AG04449 (cell line): ENCODE results near the gene TMCO6.
"Not testable (repeated sequence)": the region's sequence is repeated elsewhere in the genome, so short reads cannot be mapped to it uniquely, and the experiment has no call there.

Experiments
- CTCF ChIA-PET: fragments of 350-600 bp; formaldehyde crosslinking; extraction: SDS; loops from one replicate; lab custom pipeline; 2021; ENCODE audit warnings: antibody characterized with exemption; lab: Yijun Ruan, JAX
- POLR2A ChIA-PET: fragments of 400-600, 350-600 bp; formaldehyde crosslinking; extraction: SDS; loops from one replicate; lab custom pipeline; 2020; ENCODE audit warnings: antibody characterized with exemption, inconsistent platforms; lab: Yijun Ruan, JAX
- DNase-seq: peaks from one replicate; pipeline ENCODE4 v3.0.0-alpha.2; 2010; ENCODE audit warnings: low read depth, low spot score
- H3K4me3 ChIP-seq: 2 replicates; pipeline ENCODE4 v1.5.1; 2011; ENCODE audit warnings: low read depth, mild to moderate bottlenecking, control low read depth, low read length
- TF ChIP-seq, protein P1 (sequence below): IDR thresholded peaks from one replicate; pipeline ENCODE4 v1.5.1; 2011; ENCODE audit warnings: mild to moderate bottlenecking, moderate library complexity, low read length, control low read depth, inconsistent platforms; ENCODE audit not compliant: insufficient read depth; ENCODE audit errors: missing control alignments

The TMCO6 gene

DNA sequence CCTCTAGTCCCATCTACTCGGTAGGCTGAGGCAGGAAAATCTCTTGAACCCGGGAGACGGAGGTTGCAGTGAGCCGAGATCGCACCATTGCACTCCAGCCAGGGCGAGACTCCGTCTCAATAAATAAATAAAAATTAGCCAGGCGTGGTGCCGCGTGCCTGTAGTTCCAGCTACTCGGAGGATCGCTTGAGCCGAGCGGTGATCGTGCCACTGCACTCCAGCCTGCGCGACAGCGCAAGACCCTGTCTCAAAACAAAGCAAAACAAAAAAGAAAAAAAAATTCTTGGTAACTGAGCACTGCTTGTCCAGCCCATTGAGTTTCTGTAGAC is 24.7 kb downstream of the TMCO6 start:
- TF ChIP-seq, protein P1, sequence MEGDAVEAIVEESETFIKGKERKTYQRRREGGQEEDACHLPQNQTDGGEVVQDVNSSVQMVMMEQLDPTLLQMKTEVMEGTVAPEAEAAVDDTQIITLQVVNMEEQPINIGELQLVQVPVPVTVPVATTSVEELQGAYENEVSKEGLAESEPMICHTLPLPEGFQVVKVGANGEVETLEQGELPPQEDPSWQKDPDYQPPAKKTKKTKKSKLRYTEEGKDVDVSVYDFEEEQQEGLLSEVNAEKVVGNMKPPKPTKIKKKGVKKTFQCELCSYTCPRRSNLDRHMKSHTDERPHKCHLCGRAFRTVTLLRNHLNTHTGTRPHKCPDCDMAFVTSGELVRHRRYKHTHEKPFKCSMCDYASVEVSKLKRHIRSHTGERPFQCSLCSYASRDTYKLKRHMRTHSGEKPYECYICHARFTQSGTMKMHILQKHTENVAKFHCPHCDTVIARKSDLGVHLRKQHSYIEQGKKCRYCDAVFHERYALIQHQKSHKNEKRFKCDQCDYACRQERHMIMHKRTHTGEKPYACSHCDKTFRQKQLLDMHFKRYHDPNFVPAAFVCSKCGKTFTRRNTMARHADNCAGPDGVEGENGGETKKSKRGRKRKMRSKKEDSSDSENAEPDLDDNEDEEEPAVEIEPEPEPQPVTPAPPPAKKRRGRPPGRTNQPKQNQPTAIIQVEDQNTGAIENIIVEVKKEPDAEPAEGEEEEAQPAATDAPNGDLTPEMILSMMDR: no peak
- ChIA-PET CTCF (interaction anchor here (1.8 kb wide), 1 partner anchor 16 kb away, joined by 4 read pairs; the partner anchor contains the start of genes IK and NDUFA2), POLR2A (interaction anchor here (0.5 to 3.5 kb wide), 7 partner anchors 17 to 117 kb away, joined by 3 to 18 read pairs (median 5); partner anchors contain the start of genes APBB3, EIF4EBP3, IK and NDUFA2)
- peak overlapping the region; percentile 96 for H3K4me3 ChIP-seq
- DNase-seq: no peak

DNA sequence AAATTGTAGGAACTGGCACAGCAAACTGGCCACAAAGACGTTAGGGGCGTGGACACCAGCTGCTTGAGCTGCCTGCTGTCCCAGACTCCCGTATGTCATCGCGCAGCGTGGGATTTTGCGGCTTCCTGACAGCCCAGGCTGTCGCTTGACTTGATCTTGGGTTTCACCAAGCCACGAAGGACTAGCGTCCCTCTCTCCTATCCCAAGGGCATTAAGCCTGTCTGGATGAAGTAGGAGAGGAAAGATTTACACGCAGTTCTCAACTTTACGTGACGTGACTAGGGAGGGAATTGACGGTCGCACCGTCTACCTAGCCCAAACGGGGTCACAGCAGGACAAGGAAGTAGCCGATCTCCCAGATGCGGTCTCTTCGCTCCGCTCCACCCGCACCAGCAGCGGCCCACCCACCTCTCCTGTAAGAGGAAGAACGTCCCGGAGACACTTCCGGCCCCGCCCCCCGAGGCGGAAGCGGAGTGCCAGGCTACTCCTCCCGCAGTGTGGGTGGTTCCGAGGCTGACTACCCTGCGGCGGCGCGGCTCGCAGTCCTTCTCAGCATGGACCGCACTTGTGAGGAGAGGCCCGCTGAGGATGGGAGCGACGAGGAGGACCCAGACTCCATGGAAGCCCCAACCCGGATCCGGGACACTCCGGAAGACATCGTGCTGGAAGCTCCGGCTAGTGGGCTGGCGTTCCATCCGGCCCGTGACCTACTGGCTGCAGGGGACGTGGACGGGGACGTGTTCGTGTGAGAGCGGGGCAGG is 25.3 kb downstream of the TMCO6 start, which contains the start of gene WDR55:
Gene WDR55 (plus strand): TSS at position 546 of the 761 bp plus-strand sequence. CDS start 9 bp downstream, at position 555.
- TF ChIP-seq, protein P1: no peak
- peak; percentile 37 for DNase-seq
- POLR2A ChIA-PET: interaction anchor here (0.5 to 3.5 kb wide), 10 partner anchors 17 to 117 kb away, joined by 3 to 18 read pairs (median 4); partner anchors contain the start of genes APBB3, EIF4EBP3, HARS1 and HARS2
- H3K4me3 ChIP-seq: peak within 1 kb of the TSS; percentile 96
- CTCF ChIA-PET: interaction anchor here (3.7 kb wide), 1 partner anchor 291 kb away, joined by 11 read pairs; no protein-coding TSS in a partner anchor

DNA sequence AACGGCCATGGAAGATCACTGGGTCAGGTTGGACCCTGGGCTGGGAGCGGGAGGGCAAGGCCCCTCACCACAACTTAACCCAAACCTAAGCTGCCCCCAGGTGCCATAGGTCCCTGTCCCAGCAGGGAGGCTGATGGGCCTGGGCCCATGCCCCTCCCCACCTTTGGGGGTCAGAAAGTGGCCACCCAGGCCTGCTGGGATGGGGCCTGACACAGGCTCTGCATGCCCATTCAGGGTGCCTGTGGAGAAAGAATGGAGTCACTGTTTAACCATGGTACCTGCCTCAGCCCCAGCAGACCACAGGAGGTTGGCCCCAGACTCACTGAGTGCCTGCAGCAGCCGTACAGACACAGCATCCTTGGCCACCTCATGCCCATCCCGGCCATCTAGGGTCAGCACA is 31.8 kb downstream of the TMCO6 start:
- POLR2A ChIA-PET, H3K4me3 ChIP-seq, DNase-seq: not testable (repeated sequence)
- CTCF ChIA-PET: interaction anchor here (1.0 kb wide), 1 partner anchor 11 kb away, joined by 3 read pairs; no protein-coding TSS in a partner anchor

DNA sequence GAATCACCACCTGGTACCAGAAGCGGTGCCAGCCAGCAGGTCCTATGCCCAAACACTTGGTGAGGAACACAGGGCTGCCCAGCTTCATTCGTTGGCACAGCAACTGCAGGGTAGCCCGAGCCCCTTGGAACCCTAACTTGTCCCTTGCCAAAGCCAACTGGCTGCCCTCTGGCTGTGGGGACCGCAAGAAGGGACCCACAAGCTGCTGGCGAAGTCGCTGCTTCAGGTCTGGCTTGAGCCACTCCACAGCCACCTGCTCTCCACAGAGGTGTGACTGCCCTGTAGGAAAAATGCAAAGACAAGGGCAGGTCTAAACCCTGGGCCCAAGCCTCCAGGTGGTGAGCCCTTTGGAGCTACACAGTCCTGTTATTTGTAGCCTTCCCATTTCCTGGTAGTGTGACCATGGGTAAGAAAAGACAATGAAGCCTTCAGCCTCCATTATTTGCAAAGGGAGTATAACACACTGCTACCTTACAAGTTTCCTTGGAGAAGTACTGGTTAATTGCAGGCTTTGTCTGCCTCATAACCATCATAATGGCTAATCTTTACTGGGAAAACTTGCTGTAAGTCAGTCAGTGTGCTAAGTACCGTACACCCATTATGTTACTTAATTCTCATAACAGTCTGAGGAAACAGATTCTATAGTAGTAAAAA is 32.3 kb downstream of the TMCO6 start:
- no peak overlapping the region for H3K4me3 ChIP-seq
- no peak for DNase-seq
- POLR2A ChIA-PET: interaction anchor here (1.0 to 1.1 kb wide), 2 partner anchors 19 to 124 kb away, joined by 3 to 4 read pairs; partner anchors contain the start of gene EIF4EBP3
- TF ChIP-seq, protein P1: no peak
- CTCF ChIA-PET: interaction anchor here (1.0 kb wide), 1 partner anchor 10 kb away, joined by 3 read pairs; no protein-coding TSS in a partner anchor

DNA sequence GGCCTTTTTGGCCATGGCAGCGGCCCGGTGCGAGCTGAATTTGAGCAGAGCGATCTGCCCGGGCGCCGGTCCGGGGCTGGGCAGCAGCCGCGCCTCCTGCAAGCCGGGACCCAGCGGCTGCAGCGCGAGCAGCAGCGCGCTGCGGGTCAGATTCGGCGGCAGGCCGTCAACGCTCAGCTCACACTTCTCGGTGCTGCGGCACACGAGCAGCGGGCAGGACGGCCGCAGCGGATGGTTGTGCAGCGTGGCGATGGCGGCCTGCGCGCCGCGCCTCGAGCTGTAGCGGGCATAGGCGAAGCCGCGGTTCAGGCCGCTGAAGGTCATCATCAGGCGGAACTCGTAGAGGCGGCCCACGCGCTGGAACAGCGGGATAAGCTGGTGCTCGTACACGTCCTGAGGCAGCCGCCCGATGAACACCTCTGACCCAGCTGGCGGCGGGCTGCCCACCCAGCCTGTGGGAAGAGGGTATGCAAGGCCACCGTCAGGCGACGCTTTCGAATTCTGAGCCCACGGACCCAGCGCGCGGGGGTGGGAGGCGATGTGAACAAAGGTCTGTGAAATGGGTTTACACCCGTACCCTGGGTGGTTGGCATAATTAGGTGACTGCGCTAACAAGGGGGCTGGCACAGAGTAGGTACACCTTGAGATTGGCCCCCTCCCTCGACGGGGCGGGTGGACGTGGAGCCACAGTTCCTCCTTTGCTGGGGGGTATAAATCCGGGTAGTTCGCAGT is 33.4 kb downstream of the TMCO6 start:
- ChIA-PET CTCF (no interaction called here), POLR2A (interaction anchor here (0.6 to 1.1 kb wide), 4 partner anchors 18 to 125 kb away, joined by 3 to 4 read pairs (median 4); partner anchors contain the start of genes EIF4EBP3, HARS1, HARS2 and TMCO6)
- TF ChIP-seq, protein P1: no peak
- DNase-seq: no peak
- no peak overlapping the region for H3K4me3 ChIP-seq
